ENCODE data around the gene MEA1. TPM values are rescaled to one million over a fixed set of nuclear protein-coding genes. Genes with fewer than 3 reads are reported as not detected.

MEA1 gene
- total RNA-seq, 4 donors from 2014 or later: 45.9 to 78.1 (median 61.7) TPM

DNA sequence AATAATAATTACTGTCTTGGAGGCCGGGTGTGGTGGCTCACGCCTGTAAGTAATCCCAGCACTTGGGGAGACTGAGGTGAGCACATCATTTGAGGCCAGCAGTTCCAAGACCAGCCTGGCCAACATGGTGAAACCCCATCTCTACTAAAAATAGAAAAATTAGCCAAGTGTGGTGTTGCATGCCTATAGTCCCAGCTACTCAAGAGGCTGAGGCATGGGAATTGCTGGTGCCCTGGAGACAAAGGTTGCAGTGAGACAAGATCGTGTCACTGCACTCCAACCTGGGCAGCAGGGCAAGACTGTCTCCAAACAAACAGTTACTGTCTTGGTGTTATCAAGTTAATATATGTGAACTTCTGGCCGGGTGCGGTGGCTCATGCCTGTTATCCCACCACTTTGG is 12.6 kb upstream of the MEA1 start:
- Histone ChIP-seq H3K4me1 (peaks cover 7 to 13% of the 10 kb centered on the region in 2 donors), H3K9me3 (no peaks in the 10 kb centered on the region), H3K36me3 (peaks cover 51 to 63% of the 10 kb centered on the region in 2 donors), H3K27ac (no peak overlapping the region), H3K27me3 (no peaks in the 10 kb centered on the region), H3K4me3 (replicated peaks in 1 of 3) (no peak overlapping the region)
- TF ChIP-seq CTCF (IDR thresholded peaks at IDR 0.05): no peak
- no peak for TF ChIP-seq POLR2A (IDR thresholded peaks at IDR 0.05)
- intact Hi-C loops (cut with DNase I): no loop called here
- no peak for DNase-seq
- WGBS, 2 donors: 94 to 95% methylated on average over 5 of the region's 5 CpGs

- H3K4me3 ChIP-seq (replicated peaks in 1 of 3): no peak overlapping the region
- WGBS, 2 donors: 83 to 91% methylated on average over 2 of the region's 2 CpGs
- intact Hi-C loops (cut with DNase I): no loop called here
- no peak for TF ChIP-seq CTCF (IDR thresholded peaks at IDR 0.05)
- no peak for TF ChIP-seq POLR2A (IDR thresholded peaks at IDR 0.05)
- H3K36me3 ChIP-seq: peaks cover 39 to 47% of the 10 kb centered on the region in 2 donors
- H3K9me3 ChIP-seq: no peaks in the 10 kb centered on the region
- peaks cover 15 to 21% of the 10 kb centered on the region in 2 donors for H3K4me1 ChIP-seq
- no peaks in the 10 kb centered on the region for H3K27me3 ChIP-seq
- DNase-seq: no peak
- no peak overlapping the region for H3K27ac ChIP-seq
Observed at GRCh38 chr6:43024436-43024835, 10.7 kb upstream of the MEA1 start.

DNA sequence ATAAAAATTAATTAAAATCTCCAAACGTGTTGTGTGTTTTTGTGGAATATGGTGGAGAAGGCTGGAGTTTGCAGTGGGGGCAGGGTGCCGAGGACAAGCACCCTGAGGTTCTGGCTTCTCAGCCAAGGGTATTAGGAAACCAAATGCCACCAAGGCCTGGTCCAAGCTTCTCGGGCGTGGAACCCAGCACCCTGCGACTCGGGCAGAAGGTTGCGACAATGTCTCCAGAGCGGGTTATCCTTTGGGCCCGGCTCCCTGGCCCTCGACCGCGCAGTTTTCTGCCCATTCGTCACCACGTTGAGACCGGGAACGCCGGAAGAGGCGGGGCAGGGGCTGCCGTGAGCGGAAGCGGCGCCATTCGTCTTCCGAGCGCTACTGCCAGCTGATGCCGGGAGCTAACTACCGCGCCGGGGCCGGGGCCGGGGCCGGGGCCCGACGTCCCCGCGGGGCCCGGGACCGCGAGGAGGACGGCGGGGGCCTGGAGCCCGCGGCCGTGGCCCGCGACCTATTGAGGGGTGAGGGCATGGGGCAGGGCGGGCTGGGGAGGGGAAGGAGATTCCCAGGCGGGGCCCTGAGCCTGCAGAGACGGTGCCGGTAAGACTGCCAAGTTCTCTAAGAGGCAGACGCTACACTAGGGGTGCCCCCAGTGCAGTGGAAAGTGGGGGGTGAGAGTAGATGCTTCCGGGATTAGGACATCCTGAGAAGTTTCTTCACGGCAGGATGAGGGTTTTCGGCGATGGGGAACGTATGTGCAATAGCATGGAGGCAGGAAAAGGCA is 7.7 kb upstream of the MEA1 start, which contains the start of gene RRP36:
Gene RRP36, plus strand, starts transcription at position 354 of the 778 bp plus-strand sequence. Its CDS starts 32 bp downstream, at position 386.
- WGBS, 2 donors: 1 to 2% methylated on average over 10 to 15 of the region's 56 CpGs
- no peaks in the 10 kb centered on the region for H3K9me3 ChIP-seq
- H3K27me3 ChIP-seq: no peaks in the 10 kb centered on the region
- DNase-seq: peak; percentile 75 to 78
- H3K27ac ChIP-seq: peak within 1 kb of the TSS; percentile 71 to 91 (median 72)
- peaks cover 20 to 24% of the 10 kb centered on the region in 2 donors for H3K36me3 ChIP-seq
- intact Hi-C loops (cut with DNase I): no loop called here
- no peak for TF ChIP-seq CTCF (IDR thresholded peaks at IDR 0.05)
- TF ChIP-seq POLR2A (IDR thresholded peaks at IDR 0.05): peak in 1 of 2 donors; percentile 73
- H3K4me3 ChIP-seq (replicated peaks in 1 of 3): peak within 1 kb of the TSS; percentile 78 to 96 (median 83)
- H3K4me1 ChIP-seq: peaks cover 19 to 29% of the 10 kb centered on the region in 2 donors

- peak overlapping the region; percentile 78 to 96 (median 83) for H3K4me3 ChIP-seq (replicated peaks in 1 of 3)
- WGBS, 2 donors: 41 to 57% methylated on average over 3 to 5 of the region's 5 CpGs
- H3K36me3 ChIP-seq: peaks cover 16 to 18% of the 10 kb centered on the region in 2 donors
Observed at GRCh38 chr6:43020847-43021246, 7.1 kb upstream of the MEA1 start.

More at GRCh38 chr6:43020847-43021246, 7.1 kb upstream of the MEA1 start:
- no peak for TF ChIP-seq POLR2A (IDR thresholded peaks at IDR 0.05)
- TF ChIP-seq CTCF (IDR thresholded peaks at IDR 0.05): no peak
- H3K27ac ChIP-seq: peak overlapping the region; percentile 71 to 91 (median 72)
- DNase-seq: no peak
- no peaks in the 10 kb centered on the region for H3K9me3 ChIP-seq
- peaks cover 24 to 35% of the 10 kb centered on the region in 2 donors for H3K4me1 ChIP-seq
- intact Hi-C loops (cut with DNase I): no loop called here
- H3K27me3 ChIP-seq: no peaks in the 10 kb centered on the region

All from thyroid gland (tissue), 4 donors.